K562 (cell line): ENCODE data around the gene LDLRAD1. TPM values are rescaled to one million over a fixed set of nuclear protein-coding genes. Genes with fewer than 3 reads are reported as not detected.
"Not testable (repeated sequence)": the region's sequence is repeated elsewhere in the genome, so short reads cannot be mapped to it uniquely, and the experiment has no call there.

Experiments
- ATAC-seq: fragments of 200-7000 bp; cut with Tn5 transposase; 3 replicates; pipeline ENCODE4 v1.9.1; 2020; ENCODE audit warnings: moderate library complexity
- BruUV-seq: library from RNA; stranded (reverse); fragments of 400-500 nt; replicated peaks from 2 replicates; lab custom pipeline; 2021; lab: Mats Ljungman, UMichigan
- CTCF ChIA-PET: fragments of 300-600 bp; formaldehyde crosslinking; extraction: SDS; loops from one replicate; lab custom pipeline; 2021; ENCODE audit warnings: low intra/inter-chr PET ratio; lab: Yijun Ruan, JAX
- POLR2A ChIA-PET: fragments of 300-600, 350-650 bp; sonication (Branson Sonifier 250); formaldehyde crosslinking; extraction: SDS; loops from one replicate; lab custom pipeline; 2021; ENCODE audit warnings: antibody characterized with exemption, inconsistent platforms; lab: Yijun Ruan, JAX
- DNase-seq, 4 experiments: peaks; one replicate each; pipeline versions ENCODE4 v3.0.0 to v3.0.0-alpha.2; 2011 to 2018; ENCODE audit warnings: low spot score in 3 of 4, mixed read lengths in 3 of 4; ENCODE audit errors: extremely low read depth in 1 of 4
- FAIRE-seq: peaks from 2 replicates; lab custom pipeline; 2011; peaks lifted over from hg19 to GRCh38; lab: Jason Lieb, UNC
- H2AFZ ChIP-seq: 2 replicates; pipeline ENCODE4 v1.6.0; 2011; ENCODE audit warnings: low read depth, low read length, control low read depth, inconsistent platforms
- H3K27ac ChIP-seq: fragments of 200-600 bp; 3 replicates; pipeline ENCODE4 v1.8.0; 2011; ENCODE audit warnings: low read depth, mild to moderate bottlenecking, control low read depth, inconsistent platforms, low read length, moderate library complexity, mixed read lengths; ENCODE audit errors: extremely low read depth
- H3K27me3 ChIP-seq, 2 experiments: fragments of 300-600 bp in 1 of 2; 2 replicates in 1 of 2; 3 replicates in 1 of 2; pipeline versions ENCODE4 v1.6.0 to v1.8.0; 2011; ENCODE audit warnings: inconsistent platforms in 2 of 2, low read length in 2 of 2, mild to moderate bottlenecking in 1 of 2, mixed read lengths in 1 of 2, moderate library complexity in 1 of 2; ENCODE audit not compliant: control insufficient read depth in 2 of 2, insufficient read depth in 2 of 2
- H3K36me3 ChIP-seq: fragments of 300-600 bp; 3 replicates; pipeline ENCODE4 v1.8.0; 2011; ENCODE audit warnings: mild to moderate bottlenecking, low read length, inconsistent platforms; ENCODE audit not compliant: control insufficient read depth, insufficient read depth
- H3K4me1 ChIP-seq, 2 experiments: fragments of 200-600 bp in 1 of 2; replicated peaks in 1 of 2; 2 replicates in 1 of 2; 3 replicates in 1 of 2; pipeline versions ENCODE4 v1.5.1 to v1.8.0; 2011; ENCODE audit warnings: inconsistent platforms in 2 of 2, low read length in 2 of 2, mild to moderate bottlenecking in 1 of 2, mixed read lengths in 1 of 2, moderate library complexity in 1 of 2; ENCODE audit not compliant: control insufficient read depth in 2 of 2, insufficient read depth in 2 of 2
- H3K4me2 ChIP-seq: 2 replicates; pipeline ENCODE4 v1.6.1; 2011; ENCODE audit warnings: low read length, control low read depth, inconsistent platforms, mixed read lengths; ENCODE audit not compliant: insufficient read depth
- H3K4me3 ChIP-seq: fragments of 200-600 bp; sonication (generic), shearing (Covaris generic); 2 replicates; pipeline ENCODE4 v1.5.1; 2016; ENCODE audit warnings: control low read depth, inconsistent platforms
- H3K79me2 ChIP-seq: fragments of 200-600 bp; 3 replicates; pipeline ENCODE4 v1.8.0; 2011; ENCODE audit warnings: low read length, inconsistent platforms; ENCODE audit not compliant: control insufficient read depth, insufficient read depth
- H3K9ac ChIP-seq, 2 experiments: 2 replicates each; pipeline versions ENCODE4 v1.6.0 to v1.6.1; 2011; ENCODE audit warnings: low read depth in 2 of 2, low read length in 2 of 2, control low read depth in 1 of 2, inconsistent platforms in 1 of 2, mild to moderate bottlenecking in 1 of 2, mixed read lengths in 1 of 2; ENCODE audit not compliant: insufficient read depth in 1 of 2
- H3K9me1 ChIP-seq: one replicate; pipeline ENCODE4 v1.6.0; 2011; ENCODE audit warnings: inconsistent platforms, mild to moderate bottlenecking, low read length, moderate library complexity; ENCODE audit not compliant: control insufficient read depth, insufficient read depth
- H3K9me3 ChIP-seq: replicated peaks from 2 replicates; pipeline ENCODE4 v1.5.1; 2011; ENCODE audit warnings: low read depth, low read length, inconsistent platforms; ENCODE audit not compliant: control insufficient read depth, insufficient read depth
- H4K20me1 ChIP-seq: replicated peaks from 2 replicates; pipeline ENCODE4 v1.6.1; 2011; ENCODE audit warnings: low read length, inconsistent platforms, mixed read lengths; ENCODE audit not compliant: control insufficient read depth, insufficient read depth
- BRD4 ChIP-seq: fragments of 200-600 bp; sonication (generic); IDR thresholded peaks from 2 replicates; pipeline ENCODE4 v1.6.1; 2017; ENCODE audit warnings: inconsistent platforms
- EP300 ChIP-seq: IDR thresholded peaks from 2 replicates; pipeline ENCODE4 v1.6.1; 2012; ENCODE audit warnings: low read length, improper control_type of control experiment
- FOXK1 ChIP-seq: sonication (generic); formaldehyde crosslinking; IDR thresholded peaks from 2 replicates; pipeline ENCODE4 v1.8.0; 2022; ENCODE audit warnings: missing genetic modification reagents, mild to moderate bottlenecking, borderline replicate concordance
- FUS ChIP-seq: fragments of 200-400 bp; formaldehyde crosslinking; optimal IDR thresholded peaks from 2 replicates; pipeline ENCODE3; 2017; ENCODE audit warnings: low read depth, low read length
- HDAC1 ChIP-seq, 2 experiments: fragments of 450-650 bp; IDR thresholded peaks; 2 replicates each; pipeline ENCODE4 v1.6.1; 2016 to 2017; ENCODE audit warnings: inconsistent platforms in 1 of 2, mild to moderate bottlenecking in 1 of 2, moderate library complexity in 1 of 2
- HNRNPLL ChIP-seq: fragments of 200-400 bp; formaldehyde crosslinking; IDR thresholded peaks from 2 replicates; pipeline ENCODE4 v1.6.1; 2017; ENCODE audit warnings: low read length, low read depth, mild to moderate bottlenecking; ENCODE audit not compliant: poor library complexity, severe bottlenecking
- L3MBTL2 ChIP-seq: fragments of 450-650 bp; IDR thresholded peaks from 2 replicates; pipeline ENCODE4 v1.6.1; 2016; ENCODE audit warnings: mild to moderate bottlenecking, moderate library complexity
- MTA2 ChIP-seq: fragments of 450-650 bp; IDR thresholded peaks from 2 replicates; pipeline ENCODE4 v1.6.1; 2016; ENCODE audit warnings: low read depth
- NCOR1 ChIP-seq: fragments of 450-650 bp; IDR thresholded peaks from 2 replicates; pipeline ENCODE4 v1.6.1; 2016; ENCODE audit warnings: mild to moderate bottlenecking, moderate library complexity
- PRMT5 ChIP-seq: sonication (generic); formaldehyde crosslinking; IDR thresholded peaks from 2 replicates; pipeline ENCODE4 v1.5.0; 2020; ENCODE audit warnings: missing genetic modification reagents
- RAD21 ChIP-seq, 2 experiments: fragments of 250-450 bp in 1 of 2; fragments of 450-650 bp in 1 of 2; sonication (Bioruptor Pico) in 1 of 2; formaldehyde crosslinking in 1 of 2; IDR thresholded peaks in 1 of 2; conservative IDR thresholded peaks in 1 of 2; 2 replicates each; pipeline versions ENCODE4 v1.4.0 to v1.8.0; 2020 to 2022; ENCODE audit warnings: mild to moderate bottlenecking in 2 of 2, moderate library complexity in 1 of 2
- RBM22 ChIP-seq: fragments of 200-400 bp; formaldehyde crosslinking; IDR thresholded peaks from 2 replicates; pipeline ENCODE4 v1.6.1; 2018; ENCODE audit warnings: low read length, low read depth; ENCODE audit not compliant: poor library complexity, severe bottlenecking
- SP1 ChIP-seq: sonication (generic); formaldehyde crosslinking; IDR thresholded peaks from 2 replicates; pipeline ENCODE4 v1.8.1; 2022; ENCODE audit warnings: mild to moderate bottlenecking, missing genetic modification reagents
- STAT5B ChIP-seq: fragments of 250-450 bp; sonication (Bioruptor Pico); IDR thresholded peaks from 2 replicates; pipeline ENCODE4 v1.8.0; 2021; ENCODE audit warnings: mild to moderate bottlenecking, inconsistent platforms
- ZC3H11A ChIP-seq: IDR thresholded peaks from 2 replicates; pipeline ENCODE4 v1.6.1; 2012; ENCODE audit warnings: low read depth, low read length, improper control_type of control experiment
- WGBS: fragments of 100-300 bp; shearing (Covaris generic); methylation state at CpG from one replicate; pipeline ENCODE4 v1.1.6; 2016; ENCODE audit warnings: low coverage, mixed read lengths; ENCODE audit not compliant: insufficient coverage; ENCODE audit errors: missing lambda C conversion rate; 5-methylcytosine and 5-hydroxymethylcytosine counted together
- in situ Hi-C: fragments of 300-500 bp; cut with MboI; formaldehyde crosslinking; loops from 4 replicates; pipeline ENCODE4 v1.15.0; 2018; ENCODE audit warnings: inconsistent platforms, mixed read lengths
- intact Hi-C: fragments of 100-400 bp; cut with micrococcal nuclease; formaldehyde crosslinking; loops from 2 replicates; pipeline ENCODE4 v1.14.2; 2022
- polyA plus RNA-seq, 8 experiments: library from polyadenylated mRNA; depleted of rRNA in 4 of 8; stranded (reverse) in 5 of 8; unstranded in 3 of 8; fragments of >200 nt; fragmentation: Nextera tagmentation in 2 of 8; fragmentation: Illumina TruSeq in 1 of 8; extraction: Ambion mirVana in 2 of 8; extraction: Trizol in 1 of 8; gene quantifications; 2 replicates each; pipeline versions ENCODE4 v1.2.1 to v1.2.3, GENCODE V29; 2011 to 2014; ENCODE audit warnings: inconsistent platforms in 1 of 8, missing spikeins in 1 of 8
- total RNA-seq, 7 experiments: library from RNA; depleted of rRNA in 6 of 7; stranded (reverse); fragments of >200 nt in 6 of 7; fragmentation: Illumina TruSeq in 2 of 7; extraction: Trizol in 2 of 7; gene quantifications; 2 replicates each; pipeline versions ENCODE4 v1.2.1 to v1.2.3, GENCODE V29; 2011 to 2021; ENCODE audit warnings: low replicate concordance in 1 of 7
- TF ChIP-seq, protein P1 (sequence below): fragments of 450-650 bp; IDR thresholded peaks from 2 replicates; pipeline ENCODE4 v1.6.1; 2016

LDLRAD1 gene
- total and polyA plus RNA-seq, 9 of the 15 experiments (the other 6 are each of a cell fraction or from before 2014, with no cell fraction given), result not detected

DNA sequence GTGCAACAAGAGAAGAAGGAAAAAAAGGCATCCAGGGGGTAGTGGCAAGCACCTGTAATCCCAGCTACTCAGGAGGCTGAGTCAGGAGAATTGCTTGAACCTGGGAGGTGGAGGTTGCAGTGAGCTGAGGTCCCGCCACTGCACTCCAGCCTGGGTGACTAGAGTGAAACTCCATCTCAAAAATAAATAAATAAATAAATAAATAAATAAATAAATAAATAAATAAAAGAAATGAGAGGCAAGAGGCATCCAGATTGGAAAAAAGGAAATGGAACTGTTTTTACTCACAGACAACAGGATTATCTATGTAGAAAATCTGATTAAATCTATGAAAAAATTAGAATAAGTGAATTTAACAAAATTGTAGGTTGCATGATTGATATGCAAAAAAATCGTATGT is 23.5 kb downstream of the LDLRAD1 start:
- H3K9me3 ChIP-seq, H3K36me3 ChIP-seq, intact Hi-C loops, H3K4me1 ChIP-seq, H2AFZ ChIP-seq, H4K20me1 ChIP-seq, POLR2A ChIA-PET, H3K4me2 ChIP-seq, CTCF ChIA-PET, FAIRE-seq, BruUV-seq, H3K4me3 ChIP-seq, H3K9ac ChIP-seq, H3K9me1 ChIP-seq, H3K79me2 ChIP-seq, DNase-seq, in situ Hi-C loops, H3K27ac ChIP-seq, ATAC-seq: not testable (repeated sequence)
- WGBS, result 2% methylated on average over 2 of the region's 2 CpGs
- TF ChIP-seq ZC3H11A, result peak; percentile 71; the same call in 1 of the 2 replicates
- H3K27me3 ChIP-seq, result peaks cover 5 to 13% of the 10 kb centered on the region in 2 experiments; a peak in 3 of 5 replicates

DNA sequence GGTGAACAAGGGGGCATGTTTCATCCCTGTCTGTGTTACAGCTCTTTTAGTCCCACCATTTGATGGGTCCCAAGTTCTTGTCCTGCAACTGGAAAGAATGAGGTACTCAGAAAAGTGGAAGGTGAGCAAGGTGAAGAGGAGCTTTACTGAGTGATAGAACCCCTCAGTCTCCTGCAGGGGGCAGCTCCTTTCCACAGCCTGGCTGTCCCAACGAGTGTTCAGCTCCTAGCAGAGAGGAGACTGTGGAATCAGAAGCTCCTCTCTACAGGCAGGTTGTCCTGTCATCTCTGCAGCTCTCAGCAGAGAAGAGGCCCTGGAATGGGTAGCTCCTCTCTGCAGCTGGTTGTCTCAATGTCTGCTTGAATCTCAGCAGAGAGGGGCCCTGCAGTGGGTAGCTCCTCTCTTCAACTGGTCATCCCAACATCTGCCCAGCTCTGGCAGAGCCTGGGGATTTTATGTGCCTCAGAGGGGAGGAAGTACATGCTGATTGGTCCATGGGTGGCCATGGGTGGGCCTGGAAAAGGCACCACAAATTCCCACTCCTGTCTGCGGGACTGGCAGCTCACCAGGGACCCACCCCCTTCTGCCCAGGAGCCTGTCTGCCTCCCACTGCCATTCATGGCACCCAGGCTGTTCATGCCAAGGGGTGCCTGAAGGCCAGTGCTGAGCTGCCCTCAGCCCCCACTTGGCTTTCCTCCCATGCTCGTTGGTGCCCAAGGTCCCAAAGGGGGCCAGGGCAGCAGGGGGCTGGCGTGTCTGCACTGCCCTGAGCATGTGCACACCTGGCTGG is 25.7 kb downstream of the LDLRAD1 start:
- intact Hi-C loops (no loop called here), in situ Hi-C loops (no loop called here)
- H3K9me1 ChIP-seq, result no peaks in the 10 kb centered on the region
- no TSS peak for BruUV-seq
- no peaks in the 10 kb centered on the region for H3K9me3 ChIP-seq
- ChIA-PET POLR2A (interaction anchor here (0.6 to 1.2 kb wide), 7 partner anchors 9 to 398 kb away, joined by 3 to 10 read pairs (median 3); partner anchors contain the start of genes TCEANC2 and TMEM59), CTCF (no interaction called here)
- H3K27ac ChIP-seq, result no peak overlapping the region
- 0 out of 5 replicates have a peak, but pooled peaks cover 0 to 5% of the 10 kb centered on the region in 2 experiments for H3K4me1 ChIP-seq
- no peak overlapping the region for H3K9ac ChIP-seq
- DNase-seq, result peak in 1 of 4 experiments; percentile 35
- H3K4me2 ChIP-seq, result no peak overlapping the region
- H2AFZ ChIP-seq, result no peak overlapping the region
- WGBS, result 4% methylated on average over 4 of the region's 4 CpGs
- no peaks in the 10 kb centered on the region for H3K36me3 ChIP-seq
- peaks cover 2 to 13% of the 10 kb centered on the region in 2 experiments; a peak in 2 of 5 replicates for H3K27me3 ChIP-seq
- no peak for FAIRE-seq
- no peak overlapping the region for H3K4me3 ChIP-seq
- ATAC-seq, result peak; percentile 92
- no peaks in the 10 kb centered on the region for H3K79me2 ChIP-seq
- H4K20me1 ChIP-seq, result no peaks in the 10 kb centered on the region
- TF ChIP-seq SP1 (CRISPR knock-in tag), result no peak
- TF ChIP-seq RBM22, result no peak
- TF ChIP-seq NCOR1, result no peak
- no peak for TF ChIP-seq EP300
- no peak for TF ChIP-seq L3MBTL2
- TF ChIP-seq MTA2, result no peak
- TF ChIP-seq BRD4, result no peak
- TF ChIP-seq PRMT5 (CRISPR knock-in tag), result no peak
- TF ChIP-seq, protein P1, sequence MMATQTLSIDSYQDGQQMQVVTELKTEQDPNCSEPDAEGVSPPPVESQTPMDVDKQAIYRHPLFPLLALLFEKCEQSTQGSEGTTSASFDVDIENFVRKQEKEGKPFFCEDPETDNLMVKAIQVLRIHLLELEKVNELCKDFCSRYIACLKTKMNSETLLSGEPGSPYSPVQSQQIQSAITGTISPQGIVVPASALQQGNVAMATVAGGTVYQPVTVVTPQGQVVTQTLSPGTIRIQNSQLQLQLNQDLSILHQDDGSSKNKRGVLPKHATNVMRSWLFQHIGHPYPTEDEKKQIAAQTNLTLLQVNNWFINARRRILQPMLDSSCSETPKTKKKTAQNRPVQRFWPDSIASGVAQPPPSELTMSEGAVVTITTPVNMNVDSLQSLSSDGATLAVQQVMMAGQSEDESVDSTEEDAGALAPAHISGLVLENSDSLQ, result no peak
- no peak for TF ChIP-seq HDAC1 (IDR thresholded peaks at IDR 0.05)
- TF ChIP-seq FOXK1 (CRISPR knock-in tag), result no peak
- no peak for TF ChIP-seq FUS
- TF ChIP-seq RAD21 (CRISPR knock-in tag; conservative IDR thresholded peaks at IDR 0.05 in 1 of 2, IDR thresholded peaks at IDR 0.05 in 1 of 2), result peak in 1 of 2 experiments; percentile 60; a peak in 2 of 4 replicates
- no peak for TF ChIP-seq STAT5B (CRISPR knock-in tag)
- no peak for TF ChIP-seq HNRNPLL
